Stomach (tissue), 9 donors: ENCODE data around the gene JAK1. TPM values are rescaled to one million over a fixed set of nuclear protein-coding genes. Genes with fewer than 3 reads are reported as not detected.

Experiments
- DNase-seq, 2 donors: peaks; one replicate each; pipeline versions ENCODE4 v3.0.0 to v3.0.0-alpha.2; 2013 to 2019
- H3K27ac ChIP-seq, 5 donors: fragments of 200-600 bp in 4 of 5; sonication (generic) in 4 of 5; one replicate each; pipeline ENCODE4 v1.5.1; 2013 to 2019; ENCODE audit warnings: mild to moderate bottlenecking in 1 of 5, moderate library complexity in 1 of 5
- H3K27me3 ChIP-seq, 3 donors: fragments of 200-600 bp; sonication (generic); one replicate each; pipeline ENCODE4 v1.5.1; 2017 to 2019; ENCODE audit warnings: mixed run types in 1 of 3
- H3K36me3 ChIP-seq, 4 donors: fragments of 200-600 bp; sonication (generic); 1 replicate in 3 of 4; 2 replicates in 1 of 4; pipeline ENCODE4 v1.5.1; 2016 to 2019
- H3K4me1 ChIP-seq, 4 donors: fragments of 200-600 bp; sonication (generic); one replicate each; pipeline ENCODE4 v1.5.1; 2016 to 2019
- H3K4me3 ChIP-seq, 4 donors: fragments of 200-600 bp; sonication (generic) in 3 of 4; one replicate each; pipeline ENCODE4 v1.5.1; 2016 to 2019; ENCODE audit warnings: mild to moderate bottlenecking in 1 of 4
- H3K9me3 ChIP-seq, 4 donors: fragments of 200-600 bp; sonication (generic); one replicate each; pipeline ENCODE4 v1.5.1; 2016 to 2019
- EP300 ChIP-seq: sonication (generic); formaldehyde crosslinking; IDR thresholded peaks from one replicate; pipeline ENCODE4 v1.6.1; 2017; ENCODE audit warnings: antibody characterized with exemption
- POLR2A ChIP-seq, 4 donors: fragments of 450-650 bp; IDR thresholded peaks; one replicate each; pipeline ENCODE4 v1.6.1; 2016; ENCODE audit warnings: antibody characterized with exemption in 4 of 4, control low read depth in 2 of 4, mild to moderate bottlenecking in 1 of 4, moderate library complexity in 1 of 4
- POLR2AphosphoS5 ChIP-seq, 3 donors: sonication (generic); formaldehyde crosslinking; IDR thresholded peaks; one replicate each; pipeline ENCODE4 v1.6.1; 2016; ENCODE audit warnings: antibody characterized with exemption in 3 of 3
- WGBS, 5 donors: extraction: QIAGEN DNeasy Blood & Tissue Kit in 3 of 5; methylation state at CpG; one replicate each; pipeline versions ENCODE4 v1.1.5 to v1.1.7; 2013 to 2018; 5-methylcytosine and 5-hydroxymethylcytosine counted together
- intact Hi-C: fragments of 100-400 bp; cut with DNase I; formaldehyde crosslinking; loops from one replicate; pipeline ENCODE4 v1.15.1; 2023; ENCODE audit warnings: low total_unique reads
- polyA plus RNA-seq, 3 donors: library from polyadenylated mRNA; stranded (reverse); fragments of 200-250 nt; gene quantifications; one replicate each; pipeline ENCODE4 v1.2.3, GENCODE V29; 2013
- total RNA-seq, 5 donors: library from RNA; depleted of rRNA; stranded (reverse); fragments of >200 nt; gene quantifications; one replicate each; pipeline versions ENCODE4 v1.1.0 to v1.2.3, GENCODE V29; 2014 to 2016
- TF ChIP-seq, protein P1 (sequence below), 7 experiments: fragments of 450-650 bp in 4 of 7; fragments of 200-600 bp in 3 of 7; sonication (generic) in 3 of 7; IDR thresholded peaks; one replicate each; pipeline ENCODE4 v1.5.1; 2016 to 2019; ENCODE audit warnings: antibody characterized with exemption in 7 of 7, control low read depth in 2 of 7, mild to moderate bottlenecking in 1 of 7
- donor health status: healthy with polysubstance abuse.
- donor health status: Bipolar disorder and iron deficiency.
- donor health status: healthy.

Gene JAK1
- total and polyA plus RNA-seq, 8 donors, result 21.3 to 149 (median 77.7) TPM

DNA sequence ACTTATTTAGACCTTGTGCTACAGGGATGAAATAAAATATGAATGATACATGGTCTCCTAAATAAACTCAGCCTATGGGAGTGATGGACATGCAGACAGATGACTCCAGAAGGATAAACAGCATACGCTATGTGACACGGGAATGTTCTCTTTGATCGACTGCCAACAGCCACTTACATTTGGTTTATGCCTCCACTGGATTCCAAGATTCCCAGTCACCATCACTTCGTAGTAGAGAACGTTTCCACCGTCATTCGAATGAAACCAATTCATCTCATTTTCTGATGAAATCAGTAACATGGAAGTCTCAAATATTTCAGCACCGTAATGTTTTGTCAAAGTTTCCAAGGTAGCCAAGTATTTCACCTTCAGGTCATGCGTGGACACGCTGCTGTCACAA is 99.7 kb downstream of the JAK1 start:
- intact Hi-C loops, result no loop called here
- peaks cover 32 to 98% (median 90%) of the 10 kb centered on the region in 4 donors for H3K36me3 ChIP-seq
- no peaks in the 10 kb centered on the region for H3K9me3 ChIP-seq
- DNase-seq, result no peak
- no peaks in the 10 kb centered on the region for H3K27me3 ChIP-seq
- no peak overlapping the region for H3K27ac ChIP-seq
- H3K4me1 ChIP-seq, result peaks cover 0 to 20% (median 7%) of the 10 kb centered on the region in 4 donors
- 85 to 92% (median 91%) methylated on average over 10 of the region's 10 CpGs for WGBS, 5 donors
- TF ChIP-seq POLR2AphosphoS5 (IDR thresholded peaks at IDR 0.05), result no peak
- TF ChIP-seq, protein P1, sequence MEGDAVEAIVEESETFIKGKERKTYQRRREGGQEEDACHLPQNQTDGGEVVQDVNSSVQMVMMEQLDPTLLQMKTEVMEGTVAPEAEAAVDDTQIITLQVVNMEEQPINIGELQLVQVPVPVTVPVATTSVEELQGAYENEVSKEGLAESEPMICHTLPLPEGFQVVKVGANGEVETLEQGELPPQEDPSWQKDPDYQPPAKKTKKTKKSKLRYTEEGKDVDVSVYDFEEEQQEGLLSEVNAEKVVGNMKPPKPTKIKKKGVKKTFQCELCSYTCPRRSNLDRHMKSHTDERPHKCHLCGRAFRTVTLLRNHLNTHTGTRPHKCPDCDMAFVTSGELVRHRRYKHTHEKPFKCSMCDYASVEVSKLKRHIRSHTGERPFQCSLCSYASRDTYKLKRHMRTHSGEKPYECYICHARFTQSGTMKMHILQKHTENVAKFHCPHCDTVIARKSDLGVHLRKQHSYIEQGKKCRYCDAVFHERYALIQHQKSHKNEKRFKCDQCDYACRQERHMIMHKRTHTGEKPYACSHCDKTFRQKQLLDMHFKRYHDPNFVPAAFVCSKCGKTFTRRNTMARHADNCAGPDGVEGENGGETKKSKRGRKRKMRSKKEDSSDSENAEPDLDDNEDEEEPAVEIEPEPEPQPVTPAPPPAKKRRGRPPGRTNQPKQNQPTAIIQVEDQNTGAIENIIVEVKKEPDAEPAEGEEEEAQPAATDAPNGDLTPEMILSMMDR (IDR thresholded peaks at IDR 0.05), result no peak
- no peak for TF ChIP-seq EP300
- TF ChIP-seq POLR2A (IDR thresholded peaks at IDR 0.05), result no peak
- H3K4me3 ChIP-seq, result no peak overlapping the region

DNA sequence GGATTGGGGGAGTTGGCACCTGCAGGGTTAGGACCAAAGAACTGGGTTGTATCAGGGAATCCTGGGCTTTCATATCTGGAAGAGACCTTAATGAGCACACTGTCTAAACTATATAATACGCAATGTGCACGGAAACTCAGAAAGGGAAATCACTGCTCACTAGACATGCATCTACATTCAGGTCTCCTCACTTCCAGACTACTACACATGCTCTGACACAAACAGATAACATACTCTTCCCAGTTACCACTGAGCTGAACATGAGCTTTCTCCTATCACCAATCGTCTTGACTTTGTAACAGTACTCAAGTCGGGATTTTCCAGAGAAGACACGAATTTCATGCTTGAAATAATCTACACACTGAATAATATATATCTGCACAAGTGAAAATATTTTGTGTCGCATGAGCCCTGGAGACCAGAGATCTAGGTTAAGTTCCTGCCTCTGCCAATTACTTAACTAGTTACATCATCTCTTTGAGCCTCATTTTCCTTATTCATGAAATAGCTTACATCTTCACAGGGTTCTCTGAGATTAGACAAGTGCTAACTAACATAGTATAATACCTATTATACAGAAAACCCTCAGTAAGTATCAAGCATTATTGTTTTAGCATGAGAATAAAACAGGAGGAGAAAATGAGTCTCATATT is 101.1 kb downstream of the JAK1 start:
- DNase-seq, result no peak
- peaks cover 0 to 20% (median 7%) of the 10 kb centered on the region in 4 donors for H3K4me1 ChIP-seq
- TF ChIP-seq, protein P1 (IDR thresholded peaks at IDR 0.05), result no peak
- TF ChIP-seq EP300 (no peak), POLR2AphosphoS5 (IDR thresholded peaks at IDR 0.05) (no peak), POLR2A (IDR thresholded peaks at IDR 0.05) (no peak)
- H3K9me3 ChIP-seq, result no peaks in the 10 kb centered on the region
- H3K4me3 ChIP-seq, result no peak overlapping the region
- peaks cover 24 to 95% (median 88%) of the 10 kb centered on the region in 4 donors for H3K36me3 ChIP-seq
- H3K27me3 ChIP-seq, result no peaks in the 10 kb centered on the region
- WGBS, 5 donors, result 89 to 96% (median 93%) methylated on average over 6 of the region's 6 CpGs
- peak overlapping the region in 3 of 5 donors; percentile 35 to 68 (median 58) for H3K27ac ChIP-seq
- intact Hi-C loops, result no loop called here

DNA sequence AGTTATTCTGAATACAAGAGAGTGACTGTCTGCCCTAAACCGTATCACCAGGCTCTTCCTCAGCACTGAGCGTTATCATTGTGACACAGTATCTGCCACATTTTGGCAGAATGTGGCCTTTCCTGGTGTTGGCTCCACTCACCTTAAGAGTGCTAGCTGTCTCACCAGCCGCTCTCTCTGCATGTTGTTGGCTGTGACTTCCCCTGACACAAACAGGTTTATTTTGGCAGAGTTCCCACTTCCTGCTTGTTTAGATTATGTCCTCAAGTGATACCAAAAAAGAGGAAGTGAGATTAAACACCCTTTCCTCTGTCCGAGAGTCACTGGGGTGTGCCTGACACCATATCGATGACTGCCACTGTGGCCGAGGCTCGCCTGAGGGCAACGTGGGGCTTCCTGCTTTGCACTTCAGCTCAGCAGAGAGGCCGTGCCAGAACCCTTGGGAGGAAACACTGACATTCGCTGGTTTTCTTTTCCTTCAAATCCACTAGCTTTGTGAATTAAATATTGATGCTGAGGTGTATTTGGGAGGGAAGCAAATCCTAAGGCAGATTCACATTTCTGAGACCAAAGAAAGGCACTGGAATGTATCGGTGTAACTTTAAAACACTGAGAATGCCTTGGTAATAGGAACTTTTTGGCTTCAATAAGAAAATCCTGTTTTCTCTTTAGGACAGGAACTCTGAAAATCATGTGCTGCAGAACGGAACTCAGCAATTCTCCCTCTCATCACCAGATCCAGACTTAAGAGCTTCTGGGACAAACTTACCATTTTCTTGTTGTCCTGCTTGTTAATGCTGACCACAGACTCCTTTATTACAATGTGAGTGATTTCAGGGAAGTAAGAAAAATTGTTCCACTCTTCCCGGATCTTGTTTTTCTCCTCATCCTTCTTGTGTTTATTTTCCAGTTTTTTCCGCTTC is 102.1 kb downstream of the JAK1 start:
- peak; percentile 61 to 77 for DNase-seq
- H3K27ac ChIP-seq, result peak overlapping the region; percentile 7 to 68 (median 35)
- TF ChIP-seq POLR2AphosphoS5 (IDR thresholded peaks at IDR 0.05) (peak in 2 of 3 donors; percentile 62 to 63), EP300 (no peak), POLR2A (IDR thresholded peaks at IDR 0.05) (no peak)
- TF ChIP-seq, protein P1 (IDR thresholded peaks at IDR 0.05), result no peak
- H3K27me3 ChIP-seq, result no peaks in the 10 kb centered on the region
- no peak overlapping the region for H3K4me3 ChIP-seq
- H3K36me3 ChIP-seq, result peaks cover 25 to 95% (median 88%) of the 10 kb centered on the region in 4 donors
- WGBS, 5 donors, result 61 to 69% (median 66%) methylated on average over 14 of the region's 14 CpGs
- intact Hi-C loops, result no loop called here
- no peaks in the 10 kb centered on the region for H3K9me3 ChIP-seq
- H3K4me1 ChIP-seq, result peaks cover 0 to 20% (median 7%) of the 10 kb centered on the region in 4 donors

DNA sequence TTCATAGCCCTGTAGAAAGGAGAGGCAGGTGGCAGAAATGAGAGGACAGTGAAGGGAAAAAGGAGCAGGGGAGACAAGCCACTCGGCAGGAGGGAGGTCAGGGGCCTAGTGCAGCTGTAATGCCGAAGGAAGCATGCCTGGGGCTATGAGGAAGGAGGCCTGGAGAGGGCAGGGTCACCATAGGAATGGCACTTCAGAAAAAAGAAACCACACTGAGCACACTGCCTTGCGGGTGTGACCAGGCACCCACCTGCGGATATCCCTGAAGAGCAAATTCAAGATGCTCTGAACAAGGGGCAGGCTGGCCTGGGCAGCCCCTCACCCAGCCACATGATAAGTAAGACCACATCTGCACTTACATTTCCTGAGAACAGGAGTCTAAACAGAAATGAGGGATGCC is 104.7 kb downstream of the JAK1 start:
- Histone ChIP-seq H3K27me3 (no peaks in the 10 kb centered on the region), H3K27ac (no peak overlapping the region), H3K36me3 (peaks cover 34 to 95% (median 88%) of the 10 kb centered on the region in 4 donors), H3K9me3 (no peaks in the 10 kb centered on the region), H3K4me1 (peaks cover 0 to 20% (median 10%) of the 10 kb centered on the region in 4 donors), H3K4me3 (no peak overlapping the region)
- WGBS, 5 donors, result 42 to 58% (median 45%) methylated on average over 4 of the region's 4 CpGs
- peak; percentile 35 to 65 for DNase-seq
- intact Hi-C loops, result no loop called here
- TF ChIP-seq, protein P1 (IDR thresholded peaks at IDR 0.05), result peak in 3 of 7 experiments; percentile 5 to 50 (median 35)
- TF ChIP-seq EP300, result no peak
